Heart right ventricle (tissue), 16 donors: ENCODE results near the gene MAPK8IP2. TPM values are rescaled to one million over a fixed set of nuclear protein-coding genes. Genes with fewer than 3 reads are reported as not detected.

ENCODE experiments used
- ATAC-seq, 8 donors: fragments of 200-7000 bp; cut with Tn5 transposase; one replicate each; pipeline ENCODE4 v1.9.1; 2020; ENCODE audit warnings: mild to moderate bottlenecking in 8 of 8, moderate library complexity in 8 of 8, moderate number of reproducible peaks in 1 of 8
- DNase-seq, 2 donors: peaks; one replicate each; pipeline ENCODE4 v3.0.0-alpha.2; 2020
- H3K27ac ChIP-seq, 10 donors: fragments of 200-600 bp; sonication (generic) in 2 of 10; one replicate each; pipeline versions ENCODE4 v1.5.0 to v1.8.0; 2020 to 2022; ENCODE audit warnings: mild to moderate bottlenecking in 3 of 10
- H3K27me3 ChIP-seq, 7 donors: fragments of 200-600 bp; one replicate each; pipeline ENCODE4 v1.8.0; 2021 to 2022; ENCODE audit warnings: mild to moderate bottlenecking in 2 of 7
- H3K36me3 ChIP-seq, 9 donors: fragments of 200-600 bp; sonication (generic) in 1 of 9; one replicate each; pipeline versions ENCODE4 v1.5.0 to v1.8.0; 2020 to 2022; ENCODE audit warnings: mild to moderate bottlenecking in 2 of 9
- H3K4me1 ChIP-seq, 9 donors: fragments of 200-600 bp; sonication (generic) in 1 of 9; one replicate each; pipeline versions ENCODE4 v1.5.0 to v1.8.0; 2020 to 2022; ENCODE audit warnings: mild to moderate bottlenecking in 4 of 9
- H3K4me3 ChIP-seq, 10 donors: fragments of 200-600 bp; sonication (generic) in 2 of 10; one replicate each; pipeline versions ENCODE4 v1.5.0 to v1.8.0; 2020 to 2022; ENCODE audit warnings: mild to moderate bottlenecking in 7 of 10, moderate library complexity in 2 of 10
- H3K9me3 ChIP-seq, 11 donors: fragments of 200-600 bp in 10 of 11; sonication (generic) in 2 of 11; one replicate each; pipeline versions ENCODE4 v1.5.0 to v1.8.0; 2013 to 2022; ENCODE audit warnings: mild to moderate bottlenecking in 2 of 11, control low read depth in 1 of 11, moderate library complexity in 1 of 11
- WGBS, 2 donors: extraction: QIAGEN DNeasy Blood & Tissue Kit; methylation state at CpG; one replicate each; pipeline ENCODE4 v1.1.7; 2013; ENCODE audit warnings: inconsistent platforms in 1 of 2; 5-methylcytosine and 5-hydroxymethylcytosine counted together
- intact Hi-C, 10 donors: fragments of 100-400 bp; cut with DNase I; formaldehyde crosslinking; loops; one replicate each; pipeline versions ENCODE4 v1.11.1 to v1.14.2; 2022
- polyA plus RNA-seq, 2 donors: library from polyadenylated mRNA; stranded (reverse); fragments of 200-250 nt; gene quantifications; one replicate each; pipeline ENCODE4 v1.2.3, GENCODE V29; 2013
- total RNA-seq, 10 donors: library from RNA; stranded (reverse); fragmentation: NEBNext Ultra II Directional in 3 of 10; extraction: Animal tissue kit (Norgen Biotek cat#: 25700) in 3 of 10; gene quantifications; one replicate each; pipeline versions ENCODE4 v1.2.1 to v1.2.4, GENCODE V29; 2021 to 2023
- TF ChIP-seq, protein P1 (sequence below), 9 donors: fragments of 200-600 bp; sonication (generic) in 2 of 9; IDR thresholded peaks; one replicate each; pipeline versions ENCODE4 v1.5.0 to v1.8.0; 2021 to 2022; ENCODE audit warnings: antibody characterized with exemption in 9 of 9, mild to moderate bottlenecking in 5 of 9, moderate library complexity in 1 of 9
- donor health status: Arrhythmogenic right ventricular cardiomyopathy.
- donor health status: ischemic (EF 13 %, LVEDD 7.1; RV severe dilation, severe dysfunction).
- donor health status: healthy with polysubstance abuse.
- donor health status: DM: no; HTN: yes; CAD: no.
- donor health status: DM: no; HTN: no; CAD: no.
- donor health status: ischemic (EF 25% LVEDD 6.9; RV normal size, moderate dysfunction).
- donor health status: ischemic (EF 25% LVEDD 5.7; RV mildly dilated, moderate dysfunction).
- donor health status: healthy.
- donor health status: DM: yes; HTN: yes; CAD: no.
- donor health status: Ischemic cardiomyopathy.
- donor health status: ischemic (EF 35%, LVEDD 5.7; RV mildly dilated, moderate dysfunction).
- donor health status: nonischemic (EF 11% LVEDD 7.7; RV severe dilation, severe dysfunction).
- donor health status: DM: yes; HTN: yes; CAD: no.
- donor health status: PGD.
- donor health status: ischemic (EF 29% LVEDD 5.4; RV normal size, mild dysfunction).
- donor health status: nonischemic (EF 23%, LVEDD 6.1; RV moderate dilation, normal function).

Gene MAPK8IP2
- total and polyA plus RNA-seq, 12 donors: 0.08 to 0.52 (median 0.27) TPM

DNA sequence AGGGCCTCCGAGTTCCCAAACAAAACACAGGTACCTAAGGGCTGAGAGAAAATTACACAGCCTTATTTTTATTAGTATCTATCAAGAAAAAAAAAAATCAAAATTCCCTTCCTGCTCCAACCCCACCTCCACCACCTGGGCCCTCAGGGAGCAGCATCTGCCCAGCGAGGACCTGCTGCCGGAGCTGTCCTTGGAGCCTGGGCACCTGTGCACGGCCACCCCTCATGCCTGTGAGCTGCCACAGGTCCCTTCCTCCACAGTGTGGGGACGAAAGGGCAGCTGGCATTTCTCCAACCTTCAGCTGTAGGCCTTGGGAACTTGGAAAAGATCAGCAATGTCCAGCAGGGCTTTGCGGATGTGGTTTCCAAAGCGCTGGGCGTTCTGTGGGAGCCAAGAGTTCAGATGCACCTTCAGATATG is 31.5 kb upstream of the MAPK8IP2 start:
- Histone ChIP-seq H3K4me3 (no peak overlapping the region), H3K9me3 (no peaks in the 10 kb centered on the region), H3K27me3 (no peaks in the 10 kb centered on the region), H3K36me3 (peaks cover 0 to 71% (median 14%) of the 10 kb centered on the region in 9 donors), H3K4me1 (peaks cover 0 to 19% (median 6%) of the 10 kb centered on the region in 9 donors), H3K27ac (peak overlapping the region in 2 of 10 donors; percentile 31 to 37)
- no peak for DNase-seq
- TF ChIP-seq, protein P1, sequence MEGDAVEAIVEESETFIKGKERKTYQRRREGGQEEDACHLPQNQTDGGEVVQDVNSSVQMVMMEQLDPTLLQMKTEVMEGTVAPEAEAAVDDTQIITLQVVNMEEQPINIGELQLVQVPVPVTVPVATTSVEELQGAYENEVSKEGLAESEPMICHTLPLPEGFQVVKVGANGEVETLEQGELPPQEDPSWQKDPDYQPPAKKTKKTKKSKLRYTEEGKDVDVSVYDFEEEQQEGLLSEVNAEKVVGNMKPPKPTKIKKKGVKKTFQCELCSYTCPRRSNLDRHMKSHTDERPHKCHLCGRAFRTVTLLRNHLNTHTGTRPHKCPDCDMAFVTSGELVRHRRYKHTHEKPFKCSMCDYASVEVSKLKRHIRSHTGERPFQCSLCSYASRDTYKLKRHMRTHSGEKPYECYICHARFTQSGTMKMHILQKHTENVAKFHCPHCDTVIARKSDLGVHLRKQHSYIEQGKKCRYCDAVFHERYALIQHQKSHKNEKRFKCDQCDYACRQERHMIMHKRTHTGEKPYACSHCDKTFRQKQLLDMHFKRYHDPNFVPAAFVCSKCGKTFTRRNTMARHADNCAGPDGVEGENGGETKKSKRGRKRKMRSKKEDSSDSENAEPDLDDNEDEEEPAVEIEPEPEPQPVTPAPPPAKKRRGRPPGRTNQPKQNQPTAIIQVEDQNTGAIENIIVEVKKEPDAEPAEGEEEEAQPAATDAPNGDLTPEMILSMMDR (IDR thresholded peaks at IDR 0.05): no peak
- 75 to 80% methylated on average over 8 of the region's 8 CpGs for WGBS, 2 donors
- intact Hi-C loops: no loop called here
- no peak for ATAC-seq

DNA sequence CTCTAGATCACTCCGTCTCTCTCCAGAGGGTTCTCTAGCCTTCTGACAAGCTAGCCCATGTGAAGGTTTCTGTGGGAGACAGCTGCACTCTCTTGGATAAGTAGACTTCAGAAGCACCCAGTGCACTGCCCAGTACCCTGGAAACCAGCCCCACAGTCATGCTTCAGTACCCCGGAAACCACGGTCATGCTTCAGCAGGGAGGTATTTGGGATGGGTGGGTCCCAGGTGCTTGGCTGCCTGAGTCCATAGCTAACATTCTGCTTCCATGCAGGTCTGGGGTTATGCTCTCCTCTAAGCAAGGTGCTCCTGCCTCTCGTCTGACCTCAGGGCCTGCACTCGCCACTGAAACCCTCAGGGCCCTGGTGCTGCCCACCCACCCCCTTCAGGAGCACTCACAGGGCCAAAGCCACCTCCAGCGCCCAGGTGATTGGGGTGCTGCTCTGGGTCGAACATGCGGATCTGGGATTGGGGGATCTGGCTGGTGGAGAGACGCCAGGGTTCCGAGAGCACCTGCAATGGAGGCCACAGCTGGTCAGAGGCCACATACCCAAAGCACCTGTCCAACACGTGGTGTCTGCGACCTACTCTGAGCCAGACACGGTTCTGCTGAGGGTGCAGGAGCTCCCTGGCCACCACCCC is 30.6 kb upstream of the MAPK8IP2 start:
- TF ChIP-seq, protein P1 (IDR thresholded peaks at IDR 0.05): no peak
- Histone ChIP-seq H3K4me1 (peaks cover 0 to 19% (median under 1%) of the 10 kb centered on the region in 9 donors), H3K9me3 (no peaks in the 10 kb centered on the region), H3K27ac (no peak overlapping the region), H3K36me3 (peaks cover 0 to 78% (median 14%) of the 10 kb centered on the region in 9 donors), H3K27me3 (no peaks in the 10 kb centered on the region), H3K4me3 (no peak overlapping the region)
- intact Hi-C loops: no loop called here
- DNase-seq: no peak
- WGBS, 2 donors: 87 to 92% methylated on average over 13 of the region's 13 CpGs
- ATAC-seq: no peak

DNA sequence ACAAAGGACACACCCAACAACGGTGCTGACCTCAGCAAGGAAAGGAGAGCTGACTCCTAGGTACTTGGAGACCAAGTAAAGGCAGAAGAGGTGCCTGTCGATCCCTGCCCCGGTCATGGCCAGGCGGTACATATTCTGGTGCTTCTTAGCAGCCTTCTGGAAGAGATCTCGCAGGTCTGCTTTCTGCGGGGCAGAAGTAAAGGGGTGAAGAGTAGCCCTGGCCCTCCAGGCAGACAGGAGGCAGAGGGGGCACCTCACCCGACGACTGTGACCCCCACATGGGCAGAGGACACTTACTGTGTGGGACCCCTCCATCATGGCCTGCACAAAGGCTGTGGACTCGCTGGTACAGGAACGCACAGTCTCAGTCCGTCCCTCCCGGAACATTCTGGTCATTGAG is 29.7 kb upstream of the MAPK8IP2 start:
- H3K27me3 ChIP-seq: no peaks in the 10 kb centered on the region
- H3K27ac ChIP-seq: peak overlapping the region in 1 of 10 donors; percentile 20
- intact Hi-C loops: no loop called here

DNA sequence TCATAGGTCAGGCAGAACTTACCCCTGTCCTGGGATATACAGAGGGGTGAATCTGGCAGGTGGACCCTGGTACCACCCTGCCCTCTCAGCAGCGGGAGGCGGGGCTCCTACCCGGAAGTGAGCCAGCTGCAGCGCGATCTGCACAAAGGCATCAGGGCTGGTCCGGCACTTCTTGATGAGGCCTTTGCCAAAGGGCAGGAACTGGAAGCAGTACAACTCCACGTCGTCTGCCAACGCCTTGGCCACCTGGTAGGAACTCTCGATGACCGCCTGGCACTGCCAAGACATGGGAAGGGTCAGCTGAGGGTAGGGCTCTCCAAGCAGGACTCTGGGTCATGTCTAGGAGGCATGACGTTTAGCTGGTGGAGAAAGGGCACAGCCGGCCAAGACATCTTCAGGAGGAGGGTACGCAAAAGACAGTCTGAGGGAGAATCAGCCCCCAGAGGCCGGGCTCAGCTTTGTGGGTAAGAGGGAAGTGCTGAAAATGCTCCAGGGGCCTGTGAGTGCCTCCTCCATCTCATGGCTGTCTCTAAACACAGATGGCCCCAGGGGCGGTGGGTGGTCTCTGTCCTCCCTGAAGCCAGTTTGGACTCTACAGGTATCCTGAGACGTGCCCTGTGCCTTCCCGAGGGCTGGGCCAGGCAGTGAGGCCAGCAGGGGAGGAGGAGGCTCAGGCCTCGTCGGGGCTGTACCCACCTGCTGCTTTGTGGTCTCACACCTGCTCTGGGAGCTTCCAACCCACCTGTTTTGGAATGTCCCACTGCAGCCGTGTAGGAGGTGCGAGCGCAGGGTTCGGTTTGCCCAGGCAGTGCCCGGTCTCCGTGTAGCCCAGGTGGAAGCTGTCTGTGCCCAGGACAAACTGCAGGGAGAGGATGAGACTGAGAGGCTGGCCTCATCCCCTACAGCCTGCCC is 29.1 kb upstream of the MAPK8IP2 start:
- Histone ChIP-seq H3K4me3 (no peak overlapping the region), H3K36me3 (peaks cover 0 to 93% (median 14%) of the 10 kb centered on the region in 9 donors), H3K27ac (peak overlapping the region in 1 of 10 donors; percentile 20), H3K27me3 (no peaks in the 10 kb centered on the region), H3K9me3 (no peaks in the 10 kb centered on the region), H3K4me1 (peaks cover 0 to 31% (median 11%) of the 10 kb centered on the region in 9 donors)
- ATAC-seq (peak in 2 of 8 donors; percentile 23 to 55), DNase-seq (peak in 1 of 2 donors; percentile 45)
- intact Hi-C loops: no loop called here
- TF ChIP-seq, protein P1 (IDR thresholded peaks at IDR 0.05): no peak
- 73 to 78% methylated on average over 26 of the region's 26 CpGs for WGBS, 2 donors

More for the DNA sequence above, 29.7 kb upstream of the MAPK8IP2 start:
- Histone ChIP-seq H3K4me1 (peaks cover 0 to 25% (median 9%) of the 10 kb centered on the region in 9 donors), H3K9me3 (no peaks in the 10 kb centered on the region), H3K4me3 (no peak overlapping the region), H3K36me3 (peaks cover 0 to 87% (median 14%) of the 10 kb centered on the region in 9 donors)
- ATAC-seq (no peak), DNase-seq (no peak)
- 89 to 91% methylated on average over 12 of the region's 12 CpGs for WGBS, 2 donors
- TF ChIP-seq, protein P1 (IDR thresholded peaks at IDR 0.05): no peak
